ENCODE results near the gene ATAD1.

Gene ATAD1

GRCh38 chr10:87781545-87781944 lies 36.5 kb downstream of the ATAD1 start:
- H3K9me3 ChIP-seq (ENCODE audit: control insufficient read depth, low read length) = no peaks in the 10 kb centered on the region
- no peaks in the 10 kb centered on the region for H3K27me3 ChIP-seq (replicated peaks; ENCODE audit: control insufficient read depth, insufficient read depth, low read length, poor library complexity, severe bottlenecking)
- H3K27ac ChIP-seq (ENCODE audit: insufficient read depth, low read length, poor library complexity, severe bottlenecking) = no peak overlapping the region
- DNase-seq = no peak
- peaks cover 32% of the 10 kb centered on the region for H3K36me3 ChIP-seq (ENCODE audit: control insufficient read depth, insufficient read depth, low read length)
- peaks cover 2% of the 10 kb centered on the region for H3K4me1 ChIP-seq (ENCODE audit: control insufficient read depth, insufficient read depth, low read length, poor library complexity, severe bottlenecking)
- no peak overlapping the region for H3K4me3 ChIP-seq (ENCODE audit: insufficient read depth, low read depth, low read length, poor library complexity, severe bottlenecking)

DNA sequence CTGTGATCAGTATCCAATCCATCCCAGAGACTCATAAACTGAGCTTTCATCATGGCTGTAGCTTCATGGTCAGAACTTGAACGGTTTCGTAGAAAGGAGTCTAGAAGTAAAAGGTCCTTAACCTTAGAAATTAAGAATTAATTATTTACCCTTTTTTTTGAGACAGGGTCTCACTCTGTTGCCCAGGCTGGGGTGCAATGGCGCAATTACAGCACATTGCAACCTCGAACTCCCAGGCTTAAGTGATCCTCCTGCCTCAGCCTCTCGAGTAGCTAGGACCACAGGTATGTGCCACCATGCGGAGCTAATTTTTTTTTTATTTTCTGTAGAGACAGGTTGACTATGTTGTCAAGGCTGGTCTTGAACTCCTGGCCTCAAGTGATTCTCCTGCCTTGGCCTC lies 41.7 kb downstream of the ATAD1 start:
- Histone ChIP-seq H3K27ac (ENCODE audit: insufficient read depth, low read length, poor library complexity, severe bottlenecking) (no peak overlapping the region), H3K36me3 (ENCODE audit: control insufficient read depth, insufficient read depth, low read length) (peaks cover 25% of the 10 kb centered on the region), H3K4me1 (ENCODE audit: control insufficient read depth, insufficient read depth, low read length, poor library complexity, severe bottlenecking) (no peaks in the 10 kb centered on the region), H3K4me3 (ENCODE audit: insufficient read depth, low read depth, low read length, poor library complexity, severe bottlenecking) (no peak overlapping the region), H3K27me3 (replicated peaks; ENCODE audit: control insufficient read depth, insufficient read depth, low read length, poor library complexity, severe bottlenecking) (no peaks in the 10 kb centered on the region), H3K9me3 (ENCODE audit: control insufficient read depth, low read length) (no peaks in the 10 kb centered on the region)
- DNase-seq = no peak

GRCh38 chr10:87775766-87776165 lies 42.3 kb downstream of the ATAD1 start:
- DNase-seq = no peak
- Histone ChIP-seq H3K4me1 (ENCODE audit: control insufficient read depth, insufficient read depth, low read length, poor library complexity, severe bottlenecking) (no peaks in the 10 kb centered on the region), H3K27ac (ENCODE audit: insufficient read depth, low read length, poor library complexity, severe bottlenecking) (no peak overlapping the region), H3K27me3 (replicated peaks; ENCODE audit: control insufficient read depth, insufficient read depth, low read length, poor library complexity, severe bottlenecking) (no peaks in the 10 kb centered on the region), H3K9me3 (ENCODE audit: control insufficient read depth, low read length) (no peaks in the 10 kb centered on the region), H3K4me3 (ENCODE audit: insufficient read depth, low read depth, low read length, poor library complexity, severe bottlenecking) (no peak overlapping the region), H3K36me3 (ENCODE audit: control insufficient read depth, insufficient read depth, low read length) (peaks cover 21% of the 10 kb centered on the region)

DNA sequence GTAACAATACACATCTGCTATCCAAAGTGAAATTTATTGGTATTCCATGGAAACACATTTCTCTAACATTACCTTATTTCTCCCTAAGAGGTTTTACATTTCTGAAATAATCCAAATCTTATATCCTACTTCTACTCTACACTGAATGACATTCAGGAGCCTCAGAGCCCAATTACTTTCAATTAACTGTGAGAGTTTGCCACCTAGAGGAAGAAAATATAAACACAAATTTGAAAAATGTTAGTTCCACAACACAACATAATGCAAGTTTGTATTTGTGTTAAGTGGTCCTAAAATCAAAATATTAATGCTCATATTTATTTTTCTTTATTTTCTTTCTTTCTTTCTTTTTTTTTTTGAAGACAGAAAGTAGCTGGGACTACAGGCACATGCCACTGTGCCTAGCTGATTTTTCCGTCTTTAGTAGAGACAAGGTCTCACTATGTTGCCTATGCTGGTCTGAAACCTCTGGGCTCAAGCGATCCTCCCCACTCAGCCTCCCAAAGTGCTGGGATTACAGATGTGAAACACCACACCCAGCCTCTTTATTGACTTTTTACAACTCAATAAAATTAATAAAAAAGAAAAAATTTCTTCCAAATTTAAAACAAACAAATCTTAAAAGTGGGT lies 46.0 kb downstream of the ATAD1 start:
- no peak for DNase-seq
- no peaks in the 10 kb centered on the region for H3K27me3 ChIP-seq (replicated peaks; ENCODE audit: control insufficient read depth, insufficient read depth, low read length, poor library complexity, severe bottlenecking)
- H3K36me3 ChIP-seq (ENCODE audit: control insufficient read depth, insufficient read depth, low read length) = peaks cover 23% of the 10 kb centered on the region
- H3K27ac ChIP-seq (ENCODE audit: insufficient read depth, low read length, poor library complexity, severe bottlenecking) = no peak overlapping the region
- H3K4me3 ChIP-seq (ENCODE audit: insufficient read depth, low read depth, low read length, poor library complexity, severe bottlenecking) = no peak overlapping the region
- no peaks in the 10 kb centered on the region for H3K4me1 ChIP-seq (ENCODE audit: control insufficient read depth, insufficient read depth, low read length, poor library complexity, severe bottlenecking)
- no peaks in the 10 kb centered on the region for H3K9me3 ChIP-seq (ENCODE audit: control insufficient read depth, low read length)

DNA sequence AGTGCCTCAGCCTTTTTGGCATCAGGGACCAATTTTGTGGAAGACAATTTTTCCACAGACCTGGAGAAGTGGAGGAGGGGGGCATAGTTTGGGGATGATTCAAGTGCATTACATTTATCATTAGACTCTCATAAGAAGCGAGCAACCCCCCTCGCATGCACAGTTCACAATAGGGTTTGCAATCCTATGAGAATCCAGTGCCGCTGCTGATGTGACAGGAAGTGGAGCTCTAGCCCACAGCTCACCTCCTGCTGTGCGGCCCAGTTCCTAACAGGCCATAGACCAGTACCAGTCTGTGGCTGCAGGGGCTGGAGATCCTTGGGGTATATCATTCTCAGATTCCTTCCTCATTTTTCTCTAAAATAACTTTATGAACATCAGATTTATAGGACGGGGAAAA lies 50.8 kb downstream of the ATAD1 start:
- H3K4me3 ChIP-seq (ENCODE audit: insufficient read depth, low read depth, low read length, poor library complexity, severe bottlenecking) = no peak overlapping the region
- H3K4me1 ChIP-seq (ENCODE audit: control insufficient read depth, insufficient read depth, low read length, poor library complexity, severe bottlenecking) = no peaks in the 10 kb centered on the region
- H3K36me3 ChIP-seq (ENCODE audit: control insufficient read depth, insufficient read depth, low read length) = peaks cover 16% of the 10 kb centered on the region
- H3K27ac ChIP-seq (ENCODE audit: insufficient read depth, low read length, poor library complexity, severe bottlenecking) = no peak overlapping the region
- no peaks in the 10 kb centered on the region for H3K27me3 ChIP-seq (replicated peaks; ENCODE audit: control insufficient read depth, insufficient read depth, low read length, poor library complexity, severe bottlenecking)
- no peaks in the 10 kb centered on the region for H3K9me3 ChIP-seq (ENCODE audit: control insufficient read depth, low read length)
- DNase-seq = no peak

GRCh38 chr10:87765666-87766376 lies 52.2 kb downstream of the ATAD1 start:
- Histone ChIP-seq H3K27ac (ENCODE audit: insufficient read depth, low read length, poor library complexity, severe bottlenecking) (no peak overlapping the region), H3K4me3 (ENCODE audit: insufficient read depth, low read depth, low read length, poor library complexity, severe bottlenecking) (no peak overlapping the region), H3K4me1 (ENCODE audit: control insufficient read depth, insufficient read depth, low read length, poor library complexity, severe bottlenecking) (no peaks in the 10 kb centered on the region), H3K27me3 (replicated peaks; ENCODE audit: control insufficient read depth, insufficient read depth, low read length, poor library complexity, severe bottlenecking) (no peaks in the 10 kb centered on the region), H3K9me3 (ENCODE audit: control insufficient read depth, low read length) (no peaks in the 10 kb centered on the region), H3K36me3 (ENCODE audit: control insufficient read depth, insufficient read depth, low read length) (peaks cover 16% of the 10 kb centered on the region)
- no peak for DNase-seq

GRCh38 chr10:87764072-87764934 lies 53.7 kb downstream of the ATAD1 start:
- Histone ChIP-seq H3K36me3 (ENCODE audit: control insufficient read depth, insufficient read depth, low read length) (peaks cover 27% of the 10 kb centered on the region), H3K27ac (ENCODE audit: insufficient read depth, low read length, poor library complexity, severe bottlenecking) (no peak overlapping the region), H3K4me1 (ENCODE audit: control insufficient read depth, insufficient read depth, low read length, poor library complexity, severe bottlenecking) (no peaks in the 10 kb centered on the region), H3K27me3 (replicated peaks; ENCODE audit: control insufficient read depth, insufficient read depth, low read length, poor library complexity, severe bottlenecking) (no peaks in the 10 kb centered on the region), H3K9me3 (ENCODE audit: control insufficient read depth, low read length) (no peaks in the 10 kb centered on the region), H3K4me3 (ENCODE audit: insufficient read depth, low read depth, low read length, poor library complexity, severe bottlenecking) (no peak overlapping the region)
- DNase-seq = no peak

- Histone ChIP-seq H3K4me3 (ENCODE audit: insufficient read depth, low read depth, low read length, poor library complexity, severe bottlenecking) (no peak overlapping the region), H3K36me3 (ENCODE audit: control insufficient read depth, insufficient read depth, low read length) (peaks cover 24% of the 10 kb centered on the region), H3K27ac (ENCODE audit: insufficient read depth, low read length, poor library complexity, severe bottlenecking) (no peak overlapping the region), H3K9me3 (ENCODE audit: control insufficient read depth, low read length) (no peaks in the 10 kb centered on the region), H3K27me3 (replicated peaks; ENCODE audit: control insufficient read depth, insufficient read depth, low read length, poor library complexity, severe bottlenecking) (no peaks in the 10 kb centered on the region), H3K4me1 (ENCODE audit: control insufficient read depth, insufficient read depth, low read length, poor library complexity, severe bottlenecking) (no peaks in the 10 kb centered on the region)
- no peak for DNase-seq
These were observed 54.8 kb downstream of the ATAD1 start for GRCh38 chr10:87763086-87763861.

GRCh38 chr10:87761892-87762291 lies 56.1 kb downstream of the ATAD1 start:
- DNase-seq = no peak
- H3K27me3 ChIP-seq (replicated peaks; ENCODE audit: control insufficient read depth, insufficient read depth, low read length, poor library complexity, severe bottlenecking) = no peaks in the 10 kb centered on the region
- no peaks in the 10 kb centered on the region for H3K9me3 ChIP-seq (ENCODE audit: control insufficient read depth, low read length)
- no peaks in the 10 kb centered on the region for H3K4me1 ChIP-seq (ENCODE audit: control insufficient read depth, insufficient read depth, low read length, poor library complexity, severe bottlenecking)
- H3K4me3 ChIP-seq (ENCODE audit: insufficient read depth, low read depth, low read length, poor library complexity, severe bottlenecking) = no peak overlapping the region
- H3K36me3 ChIP-seq (ENCODE audit: control insufficient read depth, insufficient read depth, low read length) = peaks cover 14% of the 10 kb centered on the region
- H3K27ac ChIP-seq (ENCODE audit: insufficient read depth, low read length, poor library complexity, severe bottlenecking) = no peak overlapping the region

Data from effector memory CD4-positive, alpha-beta T cell (primary cell).